GM21619 (cell line): ENCODE data around the gene FAM83D.

Experiments used
- ATAC-seq: cut with Tn5 transposase; IDR thresholded peaks from one replicate; pipeline ENCODE4 v1.9.1; 2021; ENCODE audit not compliant: unreplicated experiment

The FAM83D gene

DNA sequence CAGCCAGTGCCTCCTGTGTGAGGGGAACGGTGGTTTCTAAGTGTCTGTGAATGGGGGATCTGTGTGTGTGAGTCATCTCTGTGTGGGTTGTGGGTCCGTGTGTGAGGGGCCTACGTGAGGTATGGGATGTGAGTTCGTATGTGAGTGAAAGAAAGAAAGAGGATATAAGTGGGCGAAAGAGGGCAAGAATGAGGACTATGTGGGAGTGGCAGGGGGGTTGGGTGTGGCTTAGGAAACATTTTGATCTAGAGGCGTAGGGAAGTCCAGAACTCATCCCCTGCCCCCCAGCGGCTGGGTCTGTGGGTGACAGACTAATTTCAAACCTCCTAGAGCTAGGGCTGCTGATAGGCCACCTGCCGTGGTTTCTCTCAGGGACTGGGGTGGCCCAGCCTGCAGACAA lies 71.4 kb downstream of the FAM83D start:
- ATAC-seq = peak; percentile 79

DNA sequence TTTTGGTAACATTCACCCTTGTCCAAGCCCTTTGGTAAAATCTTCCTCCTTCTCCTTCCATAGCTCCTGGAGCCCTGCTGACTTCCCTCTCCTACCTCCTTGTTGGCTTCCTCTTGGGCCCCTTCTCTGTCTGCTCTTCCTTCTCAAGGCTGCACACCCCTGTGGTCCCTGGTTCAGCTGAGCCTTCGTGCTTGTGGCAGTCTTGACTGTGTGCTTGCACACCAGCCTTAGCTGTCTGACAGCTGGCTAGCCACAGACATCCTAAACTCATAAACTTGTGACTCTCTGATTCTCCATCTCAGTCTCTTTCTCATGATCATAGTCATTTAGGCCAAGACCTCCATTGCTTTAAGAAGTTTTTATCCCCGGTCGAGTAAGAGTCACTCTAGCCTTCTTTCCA lies 73.0 kb downstream of the FAM83D start:
- ATAC-seq = no peak

DNA sequence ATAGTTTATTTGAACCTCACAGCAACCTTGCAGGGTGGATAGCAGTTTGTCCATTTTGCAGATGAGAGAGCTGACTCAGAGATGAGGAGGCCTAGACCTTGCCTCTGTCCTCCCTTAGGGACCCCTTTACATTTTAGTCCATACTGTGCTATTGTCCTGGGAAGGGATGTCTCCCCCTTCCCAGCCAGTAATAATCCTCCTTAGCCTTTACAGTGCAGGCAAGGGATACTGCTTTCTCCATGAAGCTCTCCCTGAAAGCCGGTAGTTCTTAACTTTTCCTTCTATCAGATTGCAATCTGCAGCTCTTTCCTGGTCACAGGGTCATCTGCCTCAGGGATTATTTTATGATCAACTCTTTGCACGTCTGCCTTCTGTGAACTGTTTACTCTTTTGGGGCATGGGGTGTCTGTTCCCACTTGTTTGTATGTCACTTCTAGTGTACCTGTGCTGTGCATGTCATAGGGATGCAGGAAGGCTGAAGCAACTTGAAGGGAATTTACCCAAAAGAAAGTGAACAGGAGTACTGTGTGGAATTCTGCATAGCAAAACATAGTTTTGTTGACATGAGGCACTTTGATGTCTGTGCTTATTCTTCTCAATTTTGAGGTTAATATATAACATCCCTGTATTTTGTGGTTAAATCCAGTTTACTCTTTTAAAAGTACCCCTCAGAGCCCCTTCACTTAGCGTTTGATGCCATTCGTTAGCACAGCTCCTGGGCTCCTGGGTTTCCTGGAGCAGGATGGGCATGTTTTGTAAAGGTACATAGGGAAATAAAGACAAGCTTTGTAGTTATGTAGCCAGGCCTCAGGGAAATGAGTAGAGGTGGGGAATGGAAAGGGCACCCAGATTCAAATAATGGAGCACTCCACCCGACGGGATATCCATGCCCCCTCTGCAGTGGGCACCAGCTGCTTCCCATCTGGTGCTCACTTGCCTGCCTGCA lies 74.0 kb downstream of the FAM83D start:
- ATAC-seq = no peak
